ENCODE measurements around the gene GRSF1.

Gene GRSF1

DNA sequence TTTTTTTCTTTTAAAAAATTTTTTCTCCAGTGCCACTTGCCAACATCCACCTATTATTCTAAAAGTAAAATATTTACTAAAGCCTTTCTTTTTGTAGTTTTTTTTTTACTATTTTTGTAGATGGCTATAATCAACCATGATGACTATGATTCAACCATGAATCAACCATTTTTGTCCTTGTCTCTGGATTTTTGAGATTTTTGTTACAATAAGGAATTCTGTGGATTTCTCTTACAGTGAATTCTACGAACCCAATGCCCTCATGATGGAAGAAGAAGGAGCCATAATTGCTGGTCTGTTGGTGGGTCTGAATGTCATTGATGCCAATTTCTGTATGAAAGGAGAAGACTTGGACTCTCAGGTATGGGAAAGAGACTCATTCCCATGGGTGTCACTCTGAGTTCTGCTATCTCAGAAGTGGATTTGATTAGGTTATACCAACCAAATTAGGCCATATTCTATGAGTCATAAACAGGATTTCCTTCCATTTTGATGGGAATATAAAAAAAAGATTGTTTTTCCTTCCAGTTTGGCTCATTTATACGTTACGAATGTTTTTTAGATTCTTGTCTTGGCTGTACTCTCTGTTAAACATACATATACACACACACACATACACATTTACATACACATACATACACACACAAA, 71.3 kb downstream of the GRSF1 start:
- TF ChIP-seq EP300 (IDR thresholded peaks at IDR 0.05; ENCODE audit: borderline replicate concordance): no peak
- no peak for TF ChIP-seq YY1 (IDR thresholded peaks at IDR 0.05; ENCODE audit: low read depth)
- no peak for TF ChIP-seq TAF1 (IDR thresholded peaks at IDR 0.05; ENCODE audit: low read depth)
- TF ChIP-seq, protein P1, sequence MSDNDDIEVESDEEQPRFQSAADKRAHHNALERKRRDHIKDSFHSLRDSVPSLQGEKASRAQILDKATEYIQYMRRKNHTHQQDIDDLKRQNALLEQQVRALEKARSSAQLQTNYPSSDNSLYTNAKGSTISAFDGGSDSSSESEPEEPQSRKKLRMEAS (IDR thresholded peaks at IDR 0.05): no peak
- TF ChIP-seq TCF12 (IDR thresholded peaks at IDR 0.05; ENCODE audit: low read depth): no peak
- no peak for TF ChIP-seq FOXM1 (IDR thresholded peaks at IDR 0.05; ENCODE audit: borderline replicate concordance, low read depth)
- no peak for TF ChIP-seq TEAD4 (IDR thresholded peaks at IDR 0.05)
- no peak for TF ChIP-seq RAD21 (IDR thresholded peaks at IDR 0.05; ENCODE audit: low read depth)
